GM10248 (cell line): ENCODE data around the gene CCDC183.
"Not testable (repeated sequence)": the region's sequence is repeated elsewhere in the genome, so short reads cannot be mapped to it uniquely, and the experiment has no call there.

ENCODE experiments used
- CTCF ChIA-PET: fragments of 300-600 bp; sonication (Branson Sonifier 250); formaldehyde crosslinking; extraction: SDS; loops from one replicate; lab custom pipeline; 2021; ENCODE audit warnings: antibody characterized with exemption; lab: Yijun Ruan, JAX
- POLR2A ChIA-PET: fragments of 350-650 bp; sonication (Branson Sonifier 250); formaldehyde crosslinking; extraction: SDS; loops from one replicate; lab custom pipeline; 2020; ENCODE audit warnings: antibody characterized with exemption; lab: Yijun Ruan, JAX
- DNase-seq: peaks from one replicate; pipeline ENCODE4 v3.0.0; 2012; ENCODE audit errors: extremely low spot score
- TF ChIP-seq, protein P1 (sequence below): IDR thresholded peaks from 2 replicates; pipeline ENCODE4 v1.5.1; 2012; ENCODE audit warnings: mild to moderate bottlenecking, low read depth; ENCODE audit errors: extremely low read depth, missing control alignments, control extremely low read depth

CCDC183 gene

GRCh38 chr9:136764301-136764891, 31.7 kb upstream of the CCDC183 start, which contains the start of gene LCN15:
LCN15 (minus strand) TSS chr9:136764518; CDS start chr9:136764488, 30 bp downstream.
- POLR2A ChIA-PET = no interaction called here
- peak; percentile 8 for DNase-seq
- TF ChIP-seq, protein P1, sequence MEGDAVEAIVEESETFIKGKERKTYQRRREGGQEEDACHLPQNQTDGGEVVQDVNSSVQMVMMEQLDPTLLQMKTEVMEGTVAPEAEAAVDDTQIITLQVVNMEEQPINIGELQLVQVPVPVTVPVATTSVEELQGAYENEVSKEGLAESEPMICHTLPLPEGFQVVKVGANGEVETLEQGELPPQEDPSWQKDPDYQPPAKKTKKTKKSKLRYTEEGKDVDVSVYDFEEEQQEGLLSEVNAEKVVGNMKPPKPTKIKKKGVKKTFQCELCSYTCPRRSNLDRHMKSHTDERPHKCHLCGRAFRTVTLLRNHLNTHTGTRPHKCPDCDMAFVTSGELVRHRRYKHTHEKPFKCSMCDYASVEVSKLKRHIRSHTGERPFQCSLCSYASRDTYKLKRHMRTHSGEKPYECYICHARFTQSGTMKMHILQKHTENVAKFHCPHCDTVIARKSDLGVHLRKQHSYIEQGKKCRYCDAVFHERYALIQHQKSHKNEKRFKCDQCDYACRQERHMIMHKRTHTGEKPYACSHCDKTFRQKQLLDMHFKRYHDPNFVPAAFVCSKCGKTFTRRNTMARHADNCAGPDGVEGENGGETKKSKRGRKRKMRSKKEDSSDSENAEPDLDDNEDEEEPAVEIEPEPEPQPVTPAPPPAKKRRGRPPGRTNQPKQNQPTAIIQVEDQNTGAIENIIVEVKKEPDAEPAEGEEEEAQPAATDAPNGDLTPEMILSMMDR = no peak
- CTCF ChIA-PET = interaction anchor here (1.0 to 5.4 kb wide), 5 partner anchors 14 to 271 kb away, joined by 3 to 79 read pairs (median 4); no protein-coding TSS in a partner anchor

GRCh38 chr9:136765041-136765440, 31.1 kb upstream of the CCDC183 start:
- TF ChIP-seq, protein P1 = no peak
- POLR2A ChIA-PET = no interaction called here
- no peak for DNase-seq
- CTCF ChIA-PET = interaction anchor here (1.4 to 5.4 kb wide), 2 partner anchors 16 to 36 kb away, joined by 4 to 79 read pairs; no protein-coding TSS in a partner anchor

DNA sequence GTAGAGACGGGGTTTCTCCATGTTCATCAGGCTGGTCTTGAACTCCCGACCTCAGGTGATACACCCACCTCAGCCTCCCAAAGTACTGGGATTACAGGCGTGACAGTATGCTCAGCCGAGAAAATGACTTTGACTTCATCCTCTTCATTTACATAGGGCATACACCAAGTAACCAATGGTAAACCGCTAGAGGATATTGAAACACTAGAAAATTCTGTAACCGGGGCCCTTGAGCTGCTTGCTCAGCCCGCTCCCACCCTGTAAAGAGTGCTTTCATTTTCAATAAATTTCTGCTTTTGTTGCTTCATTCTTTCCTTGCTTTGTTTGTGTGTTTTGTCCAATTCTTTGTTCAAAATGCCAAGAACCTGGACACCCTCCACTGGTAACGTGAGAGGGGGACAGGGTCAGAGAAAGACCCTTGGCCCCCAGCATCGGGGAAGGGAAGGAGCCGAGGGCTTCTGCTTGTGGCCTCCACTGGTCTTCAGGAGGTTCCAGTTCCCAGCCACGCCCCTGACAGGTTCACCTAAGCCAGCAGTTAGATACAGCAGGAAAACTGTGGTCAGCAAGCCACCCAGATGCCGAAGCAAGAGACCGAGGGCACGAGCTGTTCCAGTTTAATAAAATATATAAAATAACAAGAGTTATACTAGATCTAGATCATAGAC, 30.3 kb upstream of the CCDC183 start:
- peak; percentile 58 for DNase-seq
- CTCF ChIA-PET = interaction anchor here (0.9 to 5.4 kb wide), 18 partner anchors 8 to 269 kb away, joined by 3 to 79 read pairs (median 4); partner anchors contain the start of genes AGPAT2, AJM1 and LCN8
- POLR2A ChIA-PET = not testable (repeated sequence)

- CTCF ChIA-PET = interaction anchor here (0.7 to 5.4 kb wide), 22 partner anchors 9 to 302 kb away, joined by 3 to 79 read pairs (median 4); partner anchors contain the start of genes AGPAT2, AJM1, LCN8 and NPDC1
- DNase-seq, POLR2A ChIA-PET: not testable (repeated sequence)
- TF ChIP-seq, protein P1 = peak; percentile 8
Observed at GRCh38 chr9:136766410-136767120, 29.6 kb upstream of the CCDC183 start.

- peak; percentile 76 for DNase-seq
- CTCF ChIA-PET = interaction anchor here (0.6 to 5.4 kb wide), 8 partner anchors 10 to 42 kb away, joined by 3 to 79 read pairs (median 4); partner anchors contain the start of gene LCN8
Observed at GRCh38 chr9:136769710-136770191, 26.4 kb upstream of the CCDC183 start.

GRCh38 chr9:136771907-136772415, 24.2 kb upstream of the CCDC183 start:
- ChIA-PET POLR2A (no interaction called here), CTCF (interaction anchor here (1.8 to 1.9 kb wide), 2 partner anchors 258 to 263 kb away, joined by 7 read pairs; no protein-coding TSS in a partner anchor)
- TF ChIP-seq, protein P1 = no peak
- DNase-seq = peak; percentile 3

More at GRCh38 chr9:136769710-136770191, 26.4 kb upstream of the CCDC183 start:
- POLR2A ChIA-PET = no interaction called here
- TF ChIP-seq, protein P1 = peak; percentile 74
